NK-92 (cell line): ENCODE measurements around the gene PHTF2.
"Not testable (repeated sequence)": the region's sequence is repeated elsewhere in the genome, so short reads cannot be mapped to it uniquely, and the experiment has no call there.

Experiments used
- DNase-seq: peaks from one replicate; lab custom pipeline; 2025; ENCODE audit not compliant: unreplicated experiment; lab: John Stamatoyannopoulos, UW

Gene PHTF2

DNA sequence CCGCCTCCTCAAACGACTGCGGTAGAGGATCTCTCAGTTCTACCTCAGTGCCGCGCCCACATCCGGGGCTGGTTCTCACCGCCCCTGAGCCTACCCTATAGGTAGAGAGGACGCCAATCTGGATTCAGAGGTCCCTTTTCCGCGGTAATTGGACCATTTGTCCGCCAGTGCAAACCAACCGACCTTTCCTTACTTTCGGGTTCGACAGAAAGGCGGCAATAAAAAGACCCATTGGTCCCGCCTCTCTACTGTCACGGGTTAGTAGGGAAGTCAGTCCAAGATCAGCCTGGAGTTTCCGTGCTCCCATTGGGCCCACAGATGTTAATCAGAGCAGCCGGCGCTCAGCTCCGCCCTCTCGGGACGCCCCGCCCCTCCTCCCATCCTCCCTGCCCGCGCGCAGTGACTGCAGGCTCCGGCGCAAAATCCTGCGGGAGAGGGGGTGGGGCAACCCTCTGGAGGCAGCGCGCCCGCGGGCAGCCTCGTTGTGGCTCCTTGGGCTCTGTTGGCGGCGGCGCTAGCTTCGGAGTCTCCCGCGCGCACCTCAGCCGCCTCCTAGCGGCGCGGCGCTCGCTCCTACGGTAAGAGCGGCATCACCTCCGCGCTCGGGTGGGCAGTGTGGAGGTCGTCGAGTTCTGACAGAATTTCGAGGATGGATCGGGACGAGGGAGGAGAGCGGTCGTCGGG is at the start of gene PHTF2, which contains the start of gene TMEM60:
TSS of gene PHTF2 (plus strand) at position 380 of the 684 bp plus-strand sequence.
TSS of gene TMEM60 (minus strand) at position 41 of the 684 bp plus-strand sequence. CDS start 4,061 bp downstream, outside the sequence.
- peak; percentile 92 for DNase-seq

DNA sequence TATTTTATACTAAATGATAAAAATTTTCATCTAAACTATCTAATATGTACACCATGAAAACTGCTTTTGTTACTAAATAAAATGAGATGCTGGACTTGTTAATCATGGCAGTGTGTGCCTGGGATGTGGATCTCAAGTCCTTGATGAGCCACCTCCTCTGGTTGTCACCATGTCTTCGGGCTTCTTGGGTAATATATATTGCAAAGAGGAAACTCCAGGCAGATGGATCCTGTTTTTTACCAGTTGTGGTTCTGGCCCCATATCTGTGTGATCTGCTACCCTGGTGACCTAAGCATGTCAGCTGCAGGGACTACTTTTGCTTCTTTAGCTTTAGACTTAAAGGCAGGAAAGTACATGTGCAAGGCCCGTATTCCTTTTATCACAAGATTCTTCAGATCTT is 46.6 kb upstream of the PHTF2 start:
- DNase-seq = no peak

GRCh38 chr7:77753173-77753572 is 45.4 kb upstream of the PHTF2 start:
- DNase-seq = no peak

DNA sequence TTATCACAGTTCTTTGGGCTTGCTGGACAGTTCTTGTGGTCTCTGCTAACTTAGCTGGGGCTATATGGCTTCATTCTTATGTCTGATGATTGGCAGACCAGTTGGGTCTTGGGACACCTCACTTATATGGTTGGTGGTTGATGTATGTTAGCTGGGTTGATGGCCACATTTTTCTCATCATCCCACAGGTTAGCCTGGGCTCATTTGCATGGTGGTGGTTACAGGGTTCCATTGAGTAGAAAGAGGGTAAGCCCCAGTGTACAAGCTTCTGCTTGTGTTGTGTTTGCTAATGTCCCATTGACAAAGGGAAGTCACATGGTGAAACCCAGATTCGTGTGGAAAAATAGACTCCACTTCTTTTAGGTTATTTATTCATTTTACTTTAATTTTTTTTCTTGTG is 41.0 kb upstream of the PHTF2 start:
- no peak for DNase-seq

DNA sequence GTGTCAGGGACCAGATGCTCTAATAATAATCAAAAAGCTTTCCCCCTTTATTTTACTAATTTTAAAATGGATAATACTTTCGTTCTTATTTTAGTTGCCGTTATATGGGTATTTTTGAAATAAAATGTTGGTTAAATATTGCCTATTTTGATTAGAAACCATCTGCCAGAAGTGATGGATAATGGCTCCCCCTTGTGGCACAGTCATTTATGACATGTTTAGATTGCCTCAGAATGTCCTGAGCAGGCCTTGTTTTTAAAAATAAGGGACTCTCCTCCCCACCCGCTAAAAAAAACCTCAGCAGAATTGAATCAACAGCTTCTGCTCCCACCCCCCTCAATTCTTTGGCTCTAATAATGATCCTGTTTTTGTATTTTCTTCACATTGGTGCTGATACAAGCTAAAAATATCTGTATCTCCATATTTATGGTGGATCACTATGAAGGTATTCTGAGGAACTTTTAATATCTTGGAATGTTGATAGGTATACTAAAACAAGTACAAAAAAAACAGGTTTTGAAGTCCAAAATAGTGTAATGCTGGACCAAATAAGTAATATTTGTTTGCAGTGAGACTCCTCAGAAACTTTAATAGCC is 39.2 kb upstream of the PHTF2 start:
- no peak for DNase-seq

GRCh38 chr7:77760809-77761453 is 37.6 kb upstream of the PHTF2 start:
- DNase-seq = no peak

- DNase-seq = no peak
These were observed 33.1 kb upstream of the PHTF2 start for GRCh38 chr7:77765481-77765880.

GRCh38 chr7:77765906-77766800 is 32.4 kb upstream of the PHTF2 start:
- no peak for DNase-seq

GRCh38 chr7:77766801-77767605 is 31.6 kb upstream of the PHTF2 start:
- no peak for DNase-seq

DNA sequence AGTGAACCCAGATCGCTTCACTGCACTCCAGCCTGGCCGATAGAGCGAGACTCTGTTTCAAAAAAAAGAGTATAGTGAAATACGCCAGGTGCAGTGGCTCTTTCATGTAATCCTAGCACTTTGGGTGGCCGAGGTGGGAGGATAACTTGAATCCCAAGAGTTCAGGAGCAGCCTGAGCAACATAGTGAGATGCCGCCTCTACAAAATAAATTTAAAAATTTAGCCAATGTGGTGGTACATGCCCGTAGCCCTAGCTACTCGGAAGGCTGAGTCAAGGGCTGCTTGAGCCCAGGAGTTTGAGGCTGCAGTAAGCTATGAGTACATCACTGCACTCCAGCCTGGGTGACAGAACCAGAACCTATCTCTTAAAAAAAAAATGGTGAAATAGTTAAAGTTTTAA is 28.3 kb upstream of the PHTF2 start:
- DNase-seq = no peak

- no peak for DNase-seq
These were observed 26.7 kb upstream of the PHTF2 start for GRCh38 chr7:77771901-77772300.

- DNase-seq = no peak
These were observed 20.0 kb upstream of the PHTF2 start for GRCh38 chr7:77778535-77778934.

DNA sequence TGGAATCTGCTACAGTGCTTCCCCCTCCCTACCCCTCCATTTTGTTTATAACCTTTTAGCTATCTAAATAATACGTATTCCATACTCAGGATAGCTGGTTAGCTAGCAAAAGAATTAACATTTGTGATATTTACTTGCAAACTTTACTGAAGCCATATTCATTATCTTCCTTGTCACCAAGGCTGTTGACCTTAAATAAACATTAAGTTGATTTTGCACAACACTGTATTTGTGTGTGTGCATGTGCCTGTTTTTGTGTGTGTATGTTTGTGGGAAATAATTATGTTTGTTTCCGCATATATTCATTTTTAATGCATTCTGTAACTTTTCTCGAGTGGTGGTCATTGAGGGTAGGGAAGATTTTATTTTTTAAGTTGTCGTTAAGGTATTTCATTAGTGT is 16.2 kb upstream of the PHTF2 start:
- DNase-seq = no peak

DNA sequence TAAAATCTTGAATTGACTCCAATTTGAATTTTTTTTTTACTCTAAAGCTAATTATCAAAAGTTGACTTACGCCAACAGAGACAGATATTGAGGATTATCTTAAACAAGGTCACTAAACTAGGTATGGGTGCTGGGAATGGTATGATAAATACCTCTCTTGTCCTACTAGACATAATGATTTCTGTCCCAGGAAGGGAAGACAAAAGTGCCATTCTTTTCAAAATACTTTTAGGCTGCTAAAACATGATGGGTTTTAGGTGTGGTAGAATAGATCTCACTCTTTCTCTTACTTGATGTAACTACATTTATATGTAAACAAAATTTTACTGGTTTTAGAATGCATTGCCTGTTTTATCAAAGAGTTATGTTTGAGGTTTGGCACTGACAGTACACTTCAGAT is 15.5 kb upstream of the PHTF2 start:
- DNase-seq = no peak

DNA sequence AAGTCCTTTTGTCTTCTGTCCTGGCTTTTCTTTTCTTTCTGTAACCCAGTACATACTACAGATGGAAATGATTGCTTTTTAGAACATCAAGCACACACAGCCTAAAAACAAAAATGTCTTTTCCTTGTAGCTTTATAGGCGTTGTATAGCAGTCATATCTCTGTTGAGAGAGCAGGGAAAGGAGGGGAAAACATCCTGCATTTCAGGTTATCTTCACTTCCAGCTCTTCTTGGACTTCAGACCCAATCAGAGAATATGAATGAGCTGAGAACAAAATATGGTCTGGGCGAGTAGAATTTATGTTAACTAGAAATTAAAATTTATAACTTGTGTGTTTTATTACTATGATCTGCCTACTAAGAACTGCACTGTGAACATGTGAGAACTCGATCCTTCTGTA is 15.0 kb upstream of the PHTF2 start:
- no peak for DNase-seq

GRCh38 chr7:77784426-77784825 is 14.1 kb upstream of the PHTF2 start:
- DNase-seq = not testable (repeated sequence)

DNA sequence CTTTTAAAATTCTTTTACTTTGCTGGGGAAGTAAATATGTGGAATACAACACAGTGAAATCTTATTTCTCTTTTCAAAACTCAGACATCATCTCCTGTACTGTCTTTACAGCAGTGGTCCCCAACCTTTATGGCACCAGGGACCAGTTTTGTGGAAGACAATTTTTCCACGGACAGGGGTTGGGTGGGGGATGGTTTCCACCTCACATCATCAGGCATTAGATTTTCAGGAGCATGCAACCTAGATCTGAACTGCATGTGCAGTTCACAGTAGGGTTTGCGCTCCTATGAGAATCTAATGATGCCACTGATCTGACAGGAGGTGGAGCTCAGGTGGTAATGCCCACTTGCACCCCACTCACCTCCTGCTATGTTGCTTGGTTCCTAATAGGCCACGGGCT is 12.6 kb upstream of the PHTF2 start:
- no peak for DNase-seq

GRCh38 chr7:77786741-77787140 is 11.8 kb upstream of the PHTF2 start:
- DNase-seq = no peak

GRCh38 chr7:77788327-77788902 is 10.2 kb upstream of the PHTF2 start:
- DNase-seq = no peak

- DNase-seq = no peak
These were observed 7.2 kb upstream of the PHTF2 start for GRCh38 chr7:77791336-77791735.
